Suprapubic skin (tissue), 4 donors: ENCODE results near the gene ANTXR1. TPM values are rescaled to one million over a fixed set of nuclear protein-coding genes. Genes with fewer than 3 reads are reported as not detected.

Experiments
- DNase-seq, 2 donors: peaks; one replicate each; pipeline ENCODE4 v3.0.0-alpha.2; 2019; ENCODE audit warnings: low spot score in 2 of 2
- H3K27ac ChIP-seq: fragments of 200-600 bp; sonication (generic); one replicate; pipeline ENCODE4 v1.5.1; 2019
- H3K27me3 ChIP-seq: fragments of 200-600 bp; sonication (generic); one replicate; pipeline ENCODE4 v1.5.1; 2019
- H3K36me3 ChIP-seq: fragments of 200-600 bp; sonication (generic); one replicate; pipeline ENCODE4 v1.5.1; 2019
- H3K4me1 ChIP-seq: fragments of 200-600 bp; sonication (generic); one replicate; pipeline ENCODE4 v1.5.1; 2019
- H3K4me3 ChIP-seq: fragments of 200-600 bp; sonication (generic); one replicate; pipeline ENCODE4 v1.5.1; 2019; ENCODE audit warnings: mild to moderate bottlenecking
- H3K9me3 ChIP-seq: fragments of 200-600 bp; sonication (generic); one replicate; pipeline ENCODE4 v1.5.1; 2019
- EP300 ChIP-seq: sonication (generic); formaldehyde crosslinking; IDR thresholded peaks from one replicate; pipeline ENCODE4 v1.6.1; 2017; ENCODE audit warnings: antibody characterized with exemption
- POLR2A ChIP-seq, 2 donors: fragments of 450-650 bp; IDR thresholded peaks; one replicate each; pipeline ENCODE4 v1.6.1; 2017; ENCODE audit warnings: antibody characterized with exemption in 2 of 2, mild to moderate bottlenecking in 2 of 2, moderate library complexity in 2 of 2
- POLR2AphosphoS5 ChIP-seq, 3 donors: sonication (generic); formaldehyde crosslinking; IDR thresholded peaks; one replicate each; pipeline ENCODE4 v1.6.1; 2017; ENCODE audit warnings: antibody characterized with exemption in 3 of 3
- WGBS: methylation state at CpG from one replicate; pipeline ENCODE4 v1.1.5; 2018; 5-methylcytosine and 5-hydroxymethylcytosine counted together
- total RNA-seq, 4 donors: library from RNA; depleted of rRNA; stranded (reverse); fragments of >200 nt; gene quantifications; one replicate each; pipeline ENCODE4 v1.1.0, GENCODE V29; 2016
- TF ChIP-seq, protein P1 (sequence below), 2 donors: fragments of 200-600 bp in 1 of 2; fragments of 450-650 bp in 1 of 2; sonication (generic) in 1 of 2; IDR thresholded peaks; one replicate each; pipeline ENCODE4 v1.5.1; 2016 to 2019; ENCODE audit warnings: antibody characterized with exemption in 2 of 2, mild to moderate bottlenecking in 1 of 2, moderate library complexity in 1 of 2

The ANTXR1 gene
- total RNA-seq, 4 donors from 2014 or later, result 35.5 to 111 (median 66.6) TPM

DNA sequence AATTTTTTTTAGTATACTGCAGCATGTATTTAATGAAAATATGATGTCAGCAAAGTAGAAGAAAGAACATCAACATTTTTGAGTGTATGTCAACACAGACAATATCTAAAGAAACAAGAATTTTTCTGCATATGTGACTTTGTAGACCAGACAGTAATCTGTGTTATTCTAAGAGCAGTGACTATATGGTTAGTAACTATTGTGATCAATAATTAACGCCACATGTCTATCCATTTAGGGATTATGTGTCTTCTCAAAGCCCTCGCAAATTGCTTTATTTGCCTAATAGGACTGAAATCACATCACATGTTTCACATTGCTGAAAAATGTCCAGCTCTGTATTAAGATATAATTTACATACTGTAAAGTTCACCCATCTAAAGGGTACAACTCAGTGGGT is 266.2 kb downstream of the ANTXR1 start:
- WGBS, result 95% methylated on average over 2 of the region's 2 CpGs
- Histone ChIP-seq H3K9me3 (no peaks in the 10 kb centered on the region), H3K36me3 (no peaks in the 10 kb centered on the region), H3K4me1 (no peaks in the 10 kb centered on the region), H3K27me3 (no peaks in the 10 kb centered on the region), H3K27ac (no peak overlapping the region), H3K4me3 (no peak overlapping the region)
- TF ChIP-seq POLR2A (IDR thresholded peaks at IDR 0.05) (no peak), POLR2AphosphoS5 (IDR thresholded peaks at IDR 0.05) (no peak), EP300 (no peak)
- TF ChIP-seq, protein P1, sequence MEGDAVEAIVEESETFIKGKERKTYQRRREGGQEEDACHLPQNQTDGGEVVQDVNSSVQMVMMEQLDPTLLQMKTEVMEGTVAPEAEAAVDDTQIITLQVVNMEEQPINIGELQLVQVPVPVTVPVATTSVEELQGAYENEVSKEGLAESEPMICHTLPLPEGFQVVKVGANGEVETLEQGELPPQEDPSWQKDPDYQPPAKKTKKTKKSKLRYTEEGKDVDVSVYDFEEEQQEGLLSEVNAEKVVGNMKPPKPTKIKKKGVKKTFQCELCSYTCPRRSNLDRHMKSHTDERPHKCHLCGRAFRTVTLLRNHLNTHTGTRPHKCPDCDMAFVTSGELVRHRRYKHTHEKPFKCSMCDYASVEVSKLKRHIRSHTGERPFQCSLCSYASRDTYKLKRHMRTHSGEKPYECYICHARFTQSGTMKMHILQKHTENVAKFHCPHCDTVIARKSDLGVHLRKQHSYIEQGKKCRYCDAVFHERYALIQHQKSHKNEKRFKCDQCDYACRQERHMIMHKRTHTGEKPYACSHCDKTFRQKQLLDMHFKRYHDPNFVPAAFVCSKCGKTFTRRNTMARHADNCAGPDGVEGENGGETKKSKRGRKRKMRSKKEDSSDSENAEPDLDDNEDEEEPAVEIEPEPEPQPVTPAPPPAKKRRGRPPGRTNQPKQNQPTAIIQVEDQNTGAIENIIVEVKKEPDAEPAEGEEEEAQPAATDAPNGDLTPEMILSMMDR (IDR thresholded peaks at IDR 0.05), result no peak
- no peak for DNase-seq

DNA sequence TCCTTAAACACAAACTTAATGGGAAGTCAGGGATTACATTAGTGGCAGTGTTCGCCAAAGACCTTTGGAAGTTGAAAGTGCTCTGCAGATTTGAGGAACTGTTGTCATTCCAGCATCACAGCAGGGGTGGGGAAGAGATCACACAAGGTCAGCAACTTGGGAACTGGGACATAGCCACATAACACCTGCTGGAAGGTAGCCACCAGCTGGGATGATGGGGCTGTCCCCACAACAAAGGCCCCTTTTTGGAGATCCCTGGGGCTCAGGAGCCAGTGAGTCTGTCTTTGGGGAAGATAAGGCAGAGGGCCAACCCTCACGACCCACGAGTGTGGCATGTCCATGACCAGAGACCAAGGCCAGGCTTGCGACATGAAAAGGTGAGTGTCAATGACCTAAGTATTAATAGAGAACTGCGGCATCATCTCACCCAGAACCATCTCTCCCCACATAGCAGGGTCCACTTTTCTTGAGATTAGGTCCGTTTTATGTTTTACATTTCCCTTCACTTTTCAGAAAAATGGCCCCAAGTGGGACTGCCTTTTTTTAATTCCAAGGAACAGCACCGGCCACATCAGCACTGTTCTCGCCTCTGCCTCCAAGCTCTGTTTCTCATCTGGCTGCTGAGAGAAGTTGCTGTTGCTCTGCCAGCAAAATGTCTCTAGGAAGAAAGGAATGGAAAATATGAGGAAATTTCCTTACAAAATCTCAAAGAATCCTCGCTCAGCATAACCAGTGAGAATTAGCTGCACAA is 267.1 kb downstream of the ANTXR1 start:
- H3K27ac ChIP-seq, result no peak overlapping the region
- H3K4me1 ChIP-seq, result no peaks in the 10 kb centered on the region
- DNase-seq, result no peak
- no peaks in the 10 kb centered on the region for H3K27me3 ChIP-seq
- 73% methylated on average over 9 of the region's 9 CpGs for WGBS
- H3K4me3 ChIP-seq, result no peak overlapping the region
- H3K36me3 ChIP-seq, result no peaks in the 10 kb centered on the region
- no peaks in the 10 kb centered on the region for H3K9me3 ChIP-seq
- TF ChIP-seq POLR2A (IDR thresholded peaks at IDR 0.05), result no peak
- no peak for TF ChIP-seq POLR2AphosphoS5 (IDR thresholded peaks at IDR 0.05)
- TF ChIP-seq EP300, result no peak
- TF ChIP-seq, protein P1 (IDR thresholded peaks at IDR 0.05), result no peak

DNA sequence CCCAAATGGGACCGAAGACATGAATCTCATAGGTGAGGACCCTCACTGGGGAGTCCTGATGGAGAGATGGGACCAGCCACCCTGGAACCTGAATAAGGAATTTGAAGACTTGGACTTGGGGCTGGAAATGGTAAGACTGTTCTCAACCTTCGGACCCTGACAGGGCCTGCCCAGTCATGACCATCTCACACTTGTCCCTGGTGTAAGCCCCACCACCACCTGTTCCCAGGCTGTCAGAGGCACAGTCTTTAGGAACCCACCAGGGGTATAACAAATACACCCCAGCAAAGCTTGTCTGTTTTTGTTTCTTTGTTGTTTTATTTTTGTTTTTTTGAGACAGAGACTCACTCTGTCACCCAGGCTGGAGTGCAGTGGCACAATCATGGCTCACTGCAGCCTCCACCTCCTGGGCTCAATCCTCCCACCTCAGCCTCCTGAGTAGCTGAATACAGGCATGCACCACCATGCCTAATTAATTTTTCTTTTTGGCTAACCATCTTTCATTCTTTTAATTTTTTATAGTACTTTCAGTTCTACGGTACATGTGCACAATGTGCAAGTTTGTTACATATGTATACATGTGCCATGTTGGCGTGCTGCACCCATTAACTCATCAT is 267.9 kb downstream of the ANTXR1 start:
- Histone ChIP-seq H3K27me3 (no peaks in the 10 kb centered on the region), H3K4me1 (no peaks in the 10 kb centered on the region), H3K36me3 (no peaks in the 10 kb centered on the region), H3K27ac (no peak overlapping the region), H3K9me3 (no peaks in the 10 kb centered on the region), H3K4me3 (no peak overlapping the region)
- WGBS, result 92% methylated on average over 4 of the region's 4 CpGs
- no peak for DNase-seq
- TF ChIP-seq, protein P1 (IDR thresholded peaks at IDR 0.05), result no peak
- TF ChIP-seq POLR2A (IDR thresholded peaks at IDR 0.05), result no peak
- no peak for TF ChIP-seq EP300

- Histone ChIP-seq H3K36me3 (no peaks in the 10 kb centered on the region), H3K4me3 (no peak overlapping the region), H3K27me3 (no peaks in the 10 kb centered on the region), H3K9me3 (no peaks in the 10 kb centered on the region), H3K4me1 (no peaks in the 10 kb centered on the region), H3K27ac (no peak overlapping the region)
- TF ChIP-seq POLR2AphosphoS5 (IDR thresholded peaks at IDR 0.05) (no peak), POLR2A (IDR thresholded peaks at IDR 0.05) (no peak), EP300 (no peak)
- TF ChIP-seq, protein P1 (IDR thresholded peaks at IDR 0.05), result no peak
- DNase-seq, result no peak
- whole genome bisulfite sequencing, result 60% methylated on average over 3 of the region's 3 CpGs
Measured at GRCh38 chr2:69285379-69285894, 272.5 kb downstream of the ANTXR1 start.

- 89% methylated on average over 5 of the region's 5 CpGs for WGBS
- Histone ChIP-seq H3K27me3 (no peaks in the 10 kb centered on the region), H3K4me3 (no peak overlapping the region), H3K27ac (no peak overlapping the region), H3K36me3 (no peaks in the 10 kb centered on the region), H3K9me3 (no peaks in the 10 kb centered on the region), H3K4me1 (peaks cover 12% of the 10 kb centered on the region)
- no peak for DNase-seq
- TF ChIP-seq, protein P1 (IDR thresholded peaks at IDR 0.05), result no peak
- TF ChIP-seq EP300 (no peak), POLR2A (IDR thresholded peaks at IDR 0.05) (no peak), POLR2AphosphoS5 (IDR thresholded peaks at IDR 0.05) (no peak)
Measured at GRCh38 chr2:69287544-69287943, 274.6 kb downstream of the ANTXR1 start.
